Measurements from ENCODE around the gene NONO. TPM values are rescaled to one million over a fixed set of nuclear protein-coding genes. Genes with fewer than 3 reads are reported as not detected.
"Not testable (repeated sequence)": the region's sequence is repeated elsewhere in the genome, so short reads cannot be mapped to it uniquely, and the experiment has no call there.

NONO gene
- total and polyA plus RNA-seq, 7 donors: 57.9 to 119 (median 106) TPM

DNA sequence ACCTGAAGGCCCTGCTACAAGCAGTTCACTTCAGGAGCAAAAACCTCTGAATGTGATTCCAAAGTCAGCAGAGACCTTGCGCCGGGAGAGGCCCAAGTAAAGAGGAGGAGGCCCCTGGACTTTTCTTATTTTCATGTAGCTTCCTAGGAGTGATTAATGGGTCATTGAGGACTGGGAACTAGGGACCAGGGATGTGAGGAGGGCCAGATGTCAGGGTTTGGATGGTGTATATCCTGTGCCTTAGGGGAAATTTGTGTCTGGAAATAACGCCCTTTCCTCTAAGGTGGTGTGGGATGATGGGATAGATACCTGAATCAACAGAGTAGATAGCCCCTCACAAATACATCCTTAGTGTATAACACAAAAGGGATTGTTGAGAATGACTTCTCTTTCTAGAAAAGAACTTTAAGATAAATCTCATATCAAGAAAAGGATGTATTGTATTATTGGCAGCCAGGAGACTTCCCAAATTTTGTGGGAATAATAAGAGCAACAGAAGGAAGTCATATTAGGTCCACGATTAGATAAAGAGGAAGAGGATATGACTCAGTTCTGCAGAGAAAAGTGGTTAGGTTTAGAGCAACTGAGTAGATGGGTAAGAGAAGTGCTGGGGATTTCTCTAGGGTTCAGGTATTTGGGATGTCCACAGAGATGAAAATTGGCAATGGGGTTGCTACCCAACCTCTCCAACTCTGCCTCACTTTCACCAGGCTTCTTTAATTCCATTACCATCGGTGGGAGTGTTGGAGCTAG, 19.2 kb downstream of the NONO start:
- intact Hi-C loops (cut with DNase I): loop anchor here in 1 of 2 donors (10.0 kb wide), 1 partner anchor 62 kb away; the partner anchor contains the start of gene TAF1
- no peaks in the 10 kb centered on the region for H3K9me3 ChIP-seq
- H3K4me3 ChIP-seq: peak overlapping the region; percentile 58
- peak overlapping the region; percentile 80 for H3K27ac ChIP-seq
- DNase-seq (no peak), ATAC-seq (peak in 1 of 4 donors; percentile 18)
- H3K36me3 ChIP-seq (ENCODE audit: insufficient read depth in 1 of 2, low read depth in 1 of 2): peaks cover 0 to 40% of the 10 kb centered on the region in 2 donors
- 52 to 60% (median 57%) methylated on average over 5 of the region's 5 CpGs for WGBS, 3 donors
- H3K4me1 ChIP-seq: peaks cover 4% of the 10 kb centered on the region
- H3K27me3 ChIP-seq (ENCODE audit: insufficient read depth in 3 of 3, low read length in 2 of 3): peaks cover 0 to 5% (median 0%) of the 10 kb centered on the region in 3 donors
- TF ChIP-seq, protein P1, sequence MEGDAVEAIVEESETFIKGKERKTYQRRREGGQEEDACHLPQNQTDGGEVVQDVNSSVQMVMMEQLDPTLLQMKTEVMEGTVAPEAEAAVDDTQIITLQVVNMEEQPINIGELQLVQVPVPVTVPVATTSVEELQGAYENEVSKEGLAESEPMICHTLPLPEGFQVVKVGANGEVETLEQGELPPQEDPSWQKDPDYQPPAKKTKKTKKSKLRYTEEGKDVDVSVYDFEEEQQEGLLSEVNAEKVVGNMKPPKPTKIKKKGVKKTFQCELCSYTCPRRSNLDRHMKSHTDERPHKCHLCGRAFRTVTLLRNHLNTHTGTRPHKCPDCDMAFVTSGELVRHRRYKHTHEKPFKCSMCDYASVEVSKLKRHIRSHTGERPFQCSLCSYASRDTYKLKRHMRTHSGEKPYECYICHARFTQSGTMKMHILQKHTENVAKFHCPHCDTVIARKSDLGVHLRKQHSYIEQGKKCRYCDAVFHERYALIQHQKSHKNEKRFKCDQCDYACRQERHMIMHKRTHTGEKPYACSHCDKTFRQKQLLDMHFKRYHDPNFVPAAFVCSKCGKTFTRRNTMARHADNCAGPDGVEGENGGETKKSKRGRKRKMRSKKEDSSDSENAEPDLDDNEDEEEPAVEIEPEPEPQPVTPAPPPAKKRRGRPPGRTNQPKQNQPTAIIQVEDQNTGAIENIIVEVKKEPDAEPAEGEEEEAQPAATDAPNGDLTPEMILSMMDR (IDR thresholded peaks at IDR 0.05): no peak

DNA sequence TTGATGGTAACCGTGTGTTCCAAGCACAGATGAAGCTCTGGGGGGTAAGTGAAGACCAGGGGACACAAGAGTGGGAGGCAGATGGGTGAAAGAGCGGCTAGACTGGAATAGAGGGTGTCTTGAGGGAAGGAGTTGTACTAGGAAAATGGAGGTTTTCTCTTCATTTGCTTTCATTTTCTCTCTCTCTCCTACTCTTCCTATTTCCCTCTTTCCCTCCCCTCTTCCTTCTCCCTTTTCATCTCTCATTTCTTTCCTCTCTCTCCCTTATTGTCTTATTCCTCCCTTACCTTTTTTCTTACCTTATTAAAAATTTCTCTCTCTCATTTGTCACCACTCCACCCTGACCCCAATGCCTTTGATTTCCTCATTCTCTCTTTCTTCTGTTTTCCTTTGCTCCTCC, 21.1 kb downstream of the NONO start:
- no peak overlapping the region for H3K27ac ChIP-seq
- no peak for DNase-seq
- 62 to 94% (median 92%) methylated on average over 2 of the region's 2 CpGs for WGBS, 3 donors
- no peak for ATAC-seq
- H3K9me3 ChIP-seq: no peaks in the 10 kb centered on the region
- no peaks in the 10 kb centered on the region for H3K27me3 ChIP-seq (ENCODE audit: insufficient read depth in 3 of 3, low read length in 2 of 3)
- H3K4me1 ChIP-seq: peaks cover 4% of the 10 kb centered on the region
- H3K4me3 ChIP-seq: no peak overlapping the region
- peaks cover 0 to 21% of the 10 kb centered on the region in 2 donors for H3K36me3 ChIP-seq (ENCODE audit: insufficient read depth in 1 of 2, low read depth in 1 of 2)
- TF ChIP-seq, protein P1 (IDR thresholded peaks at IDR 0.05): no peak
- intact Hi-C loops (cut with DNase I): loop anchor here in 1 of 2 donors (10.0 kb wide), 1 partner anchor 60 kb away; the partner anchor contains the start of gene TAF1

DNA sequence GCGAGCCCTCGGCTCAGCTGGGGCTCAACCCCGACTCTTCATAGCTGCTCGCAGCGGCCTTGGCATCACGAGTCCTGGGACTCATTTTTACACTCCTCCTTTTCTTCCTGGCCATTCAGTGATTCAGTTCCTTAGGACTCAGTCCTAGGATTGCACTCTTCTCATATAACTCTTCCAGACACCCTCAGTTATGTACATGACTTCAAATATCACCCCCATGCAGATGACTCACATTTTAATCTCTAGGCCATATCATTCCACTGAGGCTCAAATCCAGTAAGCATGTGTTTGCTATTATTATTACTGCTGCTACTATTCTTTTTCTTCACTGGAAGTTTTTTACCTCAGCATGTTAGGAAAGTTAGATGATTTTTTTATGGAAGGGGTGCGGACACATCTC, 32.5 kb downstream of the NONO start:
- Histone ChIP-seq H3K4me3 (no peak overlapping the region), H3K4me1 (no peaks in the 10 kb centered on the region), H3K27me3 (ENCODE audit: insufficient read depth in 3 of 3, low read length in 2 of 3) (no peaks in the 10 kb centered on the region), H3K27ac (no peak overlapping the region), H3K9me3 (no peaks in the 10 kb centered on the region), H3K36me3 (ENCODE audit: insufficient read depth in 1 of 2, low read depth in 1 of 2) (no peaks in the 10 kb centered on the region)
- intact Hi-C loops (cut with DNase I): no loop called here
- TF ChIP-seq, protein P1 (IDR thresholded peaks at IDR 0.05): no peak
- 88 to 89% (median 89%) methylated on average over 7 of the region's 7 CpGs for WGBS, 3 donors
- ATAC-seq (peak; percentile 37 to 68 (median 45)), DNase-seq (no peak)

DNA sequence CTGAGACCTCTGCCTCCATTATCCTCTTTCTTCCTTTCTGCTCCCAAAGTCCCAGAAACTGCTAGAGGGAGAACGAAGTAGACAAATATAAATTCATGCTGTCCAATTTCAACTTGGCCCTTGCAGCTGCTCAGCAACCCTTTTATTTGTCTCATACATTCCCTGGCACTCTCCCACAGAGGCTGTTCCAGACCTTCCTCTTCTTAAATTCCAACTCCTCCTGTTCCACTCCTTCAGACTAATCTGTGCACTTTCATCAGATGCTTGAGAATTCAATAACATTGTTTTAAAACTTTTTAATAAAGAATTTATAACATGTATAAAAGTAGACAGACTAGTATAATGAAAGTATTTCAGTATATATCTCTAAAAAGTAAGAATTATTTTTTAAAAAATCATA, 33.5 kb downstream of the NONO start:
- no CpG with 5 or more reads among the region's 1 CpG for WGBS, 3 donors
- intact Hi-C loops (cut with DNase I): not testable (repeated sequence)
- peak in 1 of 4 donors; percentile 37 for ATAC-seq

DNA sequence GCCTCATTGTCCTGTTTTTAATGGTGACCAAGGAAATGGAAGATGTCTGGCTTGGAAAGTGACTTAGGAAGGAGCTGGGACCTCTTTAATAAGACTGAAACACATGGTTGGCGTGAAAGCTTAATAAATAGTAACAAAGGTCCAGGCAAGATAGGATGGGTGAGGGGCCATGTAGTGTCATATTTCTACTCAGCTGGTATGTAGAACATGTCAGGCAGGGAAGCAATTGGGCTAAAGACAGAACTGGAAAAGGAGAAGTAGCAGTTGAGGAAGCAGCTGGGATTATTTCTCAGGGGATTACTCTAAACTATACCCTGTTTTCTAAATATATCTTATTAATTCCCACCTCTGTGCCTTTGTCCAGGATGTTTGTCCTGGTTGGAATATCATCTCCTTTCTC, 36.7 kb downstream of the NONO start:
- intact Hi-C loops (cut with DNase I): no loop called here
- Histone ChIP-seq H3K27me3 (ENCODE audit: insufficient read depth in 3 of 3, low read length in 2 of 3) (no peaks in the 10 kb centered on the region), H3K4me1 (no peaks in the 10 kb centered on the region), H3K9me3 (no peaks in the 10 kb centered on the region), H3K36me3 (ENCODE audit: insufficient read depth in 1 of 2, low read depth in 1 of 2) (no peaks in the 10 kb centered on the region), H3K27ac (no peak overlapping the region), H3K4me3 (no peak overlapping the region)
- ATAC-seq (no peak), DNase-seq (no peak)
- WGBS, 3 donors: 72 to 93% (median 78%) methylated on average over 1 of the region's 1 CpG
- TF ChIP-seq, protein P1 (IDR thresholded peaks at IDR 0.05): no peak

More for the DNA sequence above, 33.5 kb downstream of the NONO start:
- H3K27me3 ChIP-seq (ENCODE audit: insufficient read depth in 3 of 3, low read length in 2 of 3); H3K9me3 ChIP-seq; H3K4me1 ChIP-seq; H3K4me3 ChIP-seq; H3K27ac ChIP-seq; DNase-seq; H3K36me3 ChIP-seq (ENCODE audit: insufficient read depth in 1 of 2, low read depth in 1 of 2): not testable (repeated sequence)

All from psoas muscle (tissue), 8 donors.